Bronchial epithelial cell (primary cell): ENCODE results near the gene ARID2. TPM values are rescaled to one million over a fixed set of nuclear protein-coding genes. Genes with fewer than 3 reads are reported as not detected.
A peak's percentile ranks its signal among the peaks of the same experiment; 100 is the strongest.

Experiments used
- DNase-seq: peaks from one replicate; pipeline ENCODE4 v3.0.0-alpha.2; 2010; ENCODE audit warnings: low read depth
- FAIRE-seq: peaks from 2 replicates; lab custom pipeline; 2011; peaks lifted over from hg19 to GRCh38; lab: Jason Lieb, UNC
- H3K27me3 ChIP-seq: 2 replicates; pipeline ENCODE4 v1.5.1; 2011; ENCODE audit warnings: low read length; ENCODE audit not compliant: control insufficient read depth, insufficient read depth
- H3K36me3 ChIP-seq: 2 replicates; pipeline ENCODE4 v1.5.1; 2011; ENCODE audit warnings: low read length; ENCODE audit not compliant: control insufficient read depth, insufficient read depth
- H3K4me3 ChIP-seq: 2 replicates; pipeline ENCODE4 v1.5.1; 2011; ENCODE audit warnings: mild to moderate bottlenecking, low read depth, low read length, control low read depth
- total RNA-seq: library from RNA; depleted of rRNA; stranded (reverse); fragments of >200 nt; gene quantifications from 2 replicates; pipeline ENCODE4 v1.2.1, GENCODE V29; 2014
- TF ChIP-seq, protein P1 (sequence below): IDR thresholded peaks from 2 replicates; pipeline ENCODE4 v1.5.1; 2011; ENCODE audit warnings: mild to moderate bottlenecking, moderate library complexity, low read length, control low read depth, inconsistent platforms; ENCODE audit not compliant: insufficient read depth, severe bottlenecking

The ARID2 gene
- total RNA-seq, 1 donor from 2014 or later: 14.2 TPM

GRCh38 chr12:45721369-45721768, 8.1 kb upstream of the ARID2 start:
- no peak for FAIRE-seq
- TF ChIP-seq, protein P1, sequence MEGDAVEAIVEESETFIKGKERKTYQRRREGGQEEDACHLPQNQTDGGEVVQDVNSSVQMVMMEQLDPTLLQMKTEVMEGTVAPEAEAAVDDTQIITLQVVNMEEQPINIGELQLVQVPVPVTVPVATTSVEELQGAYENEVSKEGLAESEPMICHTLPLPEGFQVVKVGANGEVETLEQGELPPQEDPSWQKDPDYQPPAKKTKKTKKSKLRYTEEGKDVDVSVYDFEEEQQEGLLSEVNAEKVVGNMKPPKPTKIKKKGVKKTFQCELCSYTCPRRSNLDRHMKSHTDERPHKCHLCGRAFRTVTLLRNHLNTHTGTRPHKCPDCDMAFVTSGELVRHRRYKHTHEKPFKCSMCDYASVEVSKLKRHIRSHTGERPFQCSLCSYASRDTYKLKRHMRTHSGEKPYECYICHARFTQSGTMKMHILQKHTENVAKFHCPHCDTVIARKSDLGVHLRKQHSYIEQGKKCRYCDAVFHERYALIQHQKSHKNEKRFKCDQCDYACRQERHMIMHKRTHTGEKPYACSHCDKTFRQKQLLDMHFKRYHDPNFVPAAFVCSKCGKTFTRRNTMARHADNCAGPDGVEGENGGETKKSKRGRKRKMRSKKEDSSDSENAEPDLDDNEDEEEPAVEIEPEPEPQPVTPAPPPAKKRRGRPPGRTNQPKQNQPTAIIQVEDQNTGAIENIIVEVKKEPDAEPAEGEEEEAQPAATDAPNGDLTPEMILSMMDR: no peak
- H3K4me3 ChIP-seq: no peak overlapping the region
- no peak for DNase-seq
- H3K27me3 ChIP-seq: no peaks in the 10 kb centered on the region
- H3K36me3 ChIP-seq: no peaks in the 10 kb centered on the region

DNA sequence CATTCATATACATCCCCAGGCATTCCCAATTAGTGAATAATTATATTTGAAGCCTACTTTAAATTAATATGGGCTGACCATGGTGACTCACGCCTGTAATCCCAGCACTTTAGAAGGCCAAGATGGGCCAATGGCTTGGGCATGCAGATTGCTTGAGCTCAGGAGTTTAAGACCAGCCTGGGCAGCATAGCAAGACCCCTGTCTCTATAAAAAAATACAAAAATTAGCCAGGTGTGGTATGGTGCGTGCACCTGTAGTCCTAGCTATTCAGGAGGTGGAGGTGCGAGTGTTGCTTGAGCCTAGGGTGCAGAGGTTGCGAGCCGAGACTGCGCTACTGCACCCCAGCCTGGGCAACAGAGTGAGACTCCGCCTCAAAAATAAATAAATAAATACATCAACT, 7.6 kb upstream of the ARID2 start:
- DNase-seq (no peak), FAIRE-seq (no peak)
- H3K36me3 ChIP-seq: no peaks in the 10 kb centered on the region
- TF ChIP-seq, protein P1: no peak
- no peaks in the 10 kb centered on the region for H3K27me3 ChIP-seq
- H3K4me3 ChIP-seq: no peak overlapping the region

DNA sequence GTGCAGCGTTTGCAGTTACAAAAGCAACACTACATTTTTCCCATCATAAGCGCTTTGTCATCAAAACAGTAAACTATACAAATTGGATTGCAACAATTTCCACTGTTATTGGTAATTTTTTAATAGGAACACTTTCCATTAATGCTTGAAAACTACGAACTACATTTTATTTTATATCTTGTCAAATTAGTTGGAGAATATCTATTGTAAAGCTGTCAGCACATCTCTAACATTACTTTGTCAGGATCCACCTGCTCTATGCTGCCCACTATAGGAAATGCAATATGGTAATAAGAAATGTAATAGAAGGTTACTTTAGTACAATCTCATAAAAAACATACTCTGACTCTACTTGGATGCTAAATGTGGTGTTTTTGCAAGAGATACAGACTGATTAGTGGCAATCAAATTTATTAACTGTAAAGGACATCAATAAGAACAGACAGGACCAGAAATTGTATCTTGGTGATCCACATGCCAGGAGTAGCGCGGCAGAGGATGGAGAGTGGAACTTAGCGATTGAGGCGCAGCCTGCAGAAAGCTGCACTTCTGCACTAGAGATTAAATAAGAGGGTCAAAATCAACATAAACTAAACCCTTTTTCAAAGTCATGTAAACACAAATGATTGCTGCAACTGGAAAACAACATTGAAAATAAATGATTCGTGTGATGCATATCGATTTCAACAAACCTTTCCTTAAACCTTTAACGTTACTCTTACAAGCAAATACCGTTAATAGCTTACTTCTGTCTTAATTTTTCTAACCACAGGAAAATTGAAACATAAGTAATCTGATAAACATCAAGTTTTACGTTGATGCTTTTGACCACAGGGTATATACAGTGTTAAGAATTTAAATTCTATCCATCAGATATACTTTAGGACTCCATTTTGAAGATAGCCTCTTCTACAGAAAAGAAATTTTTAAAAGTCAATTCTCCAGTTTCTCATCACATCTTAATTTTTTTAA, 3.6 kb upstream of the ARID2 start:
- FAIRE-seq (no peak), DNase-seq (peak; percentile 66)
- TF ChIP-seq, protein P1: peak; percentile 45
- no peaks in the 10 kb centered on the region for H3K27me3 ChIP-seq
- peak overlapping the region; percentile 92 for H3K4me3 ChIP-seq
- no peaks in the 10 kb centered on the region for H3K36me3 ChIP-seq

GRCh38 chr12:45726603-45727300, 2.8 kb upstream of the ARID2 start:
- DNase-seq (peak; percentile 28), FAIRE-seq (no peak)
- Histone ChIP-seq H3K4me3 (peak overlapping the region; percentile 92), H3K36me3 (no peaks in the 10 kb centered on the region), H3K27me3 (no peaks in the 10 kb centered on the region)
- TF ChIP-seq, protein P1: no peak

DNA sequence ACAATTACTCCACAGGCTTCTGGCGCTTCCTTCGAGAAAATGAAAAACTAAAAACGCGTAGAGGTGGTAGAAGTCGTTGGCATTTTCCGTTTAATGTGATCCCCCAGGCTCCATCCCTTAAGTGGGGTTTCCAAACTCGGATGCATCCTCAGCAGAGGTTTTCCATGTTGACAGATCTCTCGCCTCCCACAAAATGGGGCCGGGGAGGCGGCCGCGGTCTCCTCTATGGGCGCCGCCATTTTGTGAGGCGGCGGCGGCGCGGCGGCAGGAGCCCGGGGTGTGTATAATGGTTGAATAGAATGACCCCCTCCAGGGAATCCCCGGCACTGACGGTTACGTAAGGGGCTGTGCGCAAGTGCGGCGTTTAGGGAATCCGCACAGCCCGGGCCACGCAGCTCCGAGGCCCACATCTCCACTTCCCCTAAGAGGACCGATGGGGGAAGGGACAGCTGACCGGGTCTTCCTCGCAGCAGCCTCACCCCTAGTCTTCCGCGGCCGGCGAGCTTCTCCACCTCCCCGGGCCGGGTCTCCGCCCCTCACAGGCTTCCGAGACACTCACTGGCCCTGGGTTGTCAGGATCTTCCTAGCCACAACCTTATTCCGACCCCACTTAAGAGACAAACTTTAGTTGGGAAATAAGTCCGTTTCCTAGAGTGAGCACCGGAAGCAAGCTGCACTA, 2.1 kb upstream of the ARID2 start:
- FAIRE-seq: no peak
- peak overlapping the region; percentile 92 for H3K4me3 ChIP-seq
- H3K36me3 ChIP-seq: no peaks in the 10 kb centered on the region
- no peaks in the 10 kb centered on the region for H3K27me3 ChIP-seq
- TF ChIP-seq, protein P1: no peak
- DNase-seq: peak; percentile 89
